Mucosa of descending colon (tissue), 3 donors: ENCODE measurements around the gene OVAAL. TPM values are rescaled to one million over a fixed set of nuclear protein-coding genes. Genes with fewer than 3 reads are reported as not detected.

Experiments
- ATAC-seq: fragments of 200-7000 bp; cut with Tn5 transposase; one replicate; pipeline ENCODE4 v1.9.1; 2020; ENCODE audit warnings: mild to moderate bottlenecking, moderate library complexity
- DNase-seq, 3 donors: peaks; one replicate each; pipeline ENCODE4 v3.0.0-alpha.2; 2020
- H3K36me3 ChIP-seq: fragments of 200-600 bp; one replicate; pipeline ENCODE4 v1.8.0; 2021; ENCODE audit warnings: low read depth, mild to moderate bottlenecking
- H3K4me1 ChIP-seq: fragments of 200-600 bp; one replicate; pipeline ENCODE4 v1.8.0; 2021; ENCODE audit warnings: low read depth, mild to moderate bottlenecking
- H3K4me3 ChIP-seq: fragments of 200-600 bp; one replicate; pipeline ENCODE4 v1.8.0; 2021; ENCODE audit warnings: mild to moderate bottlenecking
- H3K9me3 ChIP-seq: fragments of 200-600 bp; one replicate; pipeline ENCODE4 v1.8.0; 2021; ENCODE audit warnings: mild to moderate bottlenecking
- intact Hi-C, 2 donors: fragments of 100-400 bp; cut with DNase I in 1 of 2; cut with micrococcal nuclease in 1 of 2; formaldehyde crosslinking; loops; one replicate each; pipeline versions ENCODE4 v1.11.0 to v1.11.1; 2022; cut with DNase I, micrococcal nuclease
- total RNA-seq, 3 donors: library from RNA; stranded (reverse); fragmentation: NEBNext Ultra II Directional in 2 of 3; extraction: Animal tissue kit (Norgen Biotek cat#: 25700) in 2 of 3; gene quantifications; one replicate each; pipeline versions ENCODE4 v1.2.1 to v1.2.4, GENCODE V29; 2021 to 2023
- TF ChIP-seq, protein P1 (sequence below): fragments of 200-600 bp; IDR thresholded peaks from one replicate; pipeline ENCODE4 v1.8.0; 2022; ENCODE audit warnings: antibody characterized with exemption, mild to moderate bottlenecking
- donor health status: DM: no; HTN: no; CAD: no; lungs with moderate emphysema.
- donor health status: DM: no; HTN: no; CAD: no.
- donor health status: DM: no; HTN: yes; CAD: no.

Gene OVAAL
- total RNA-seq, 3 donors from 2014 or later = not detected

DNA sequence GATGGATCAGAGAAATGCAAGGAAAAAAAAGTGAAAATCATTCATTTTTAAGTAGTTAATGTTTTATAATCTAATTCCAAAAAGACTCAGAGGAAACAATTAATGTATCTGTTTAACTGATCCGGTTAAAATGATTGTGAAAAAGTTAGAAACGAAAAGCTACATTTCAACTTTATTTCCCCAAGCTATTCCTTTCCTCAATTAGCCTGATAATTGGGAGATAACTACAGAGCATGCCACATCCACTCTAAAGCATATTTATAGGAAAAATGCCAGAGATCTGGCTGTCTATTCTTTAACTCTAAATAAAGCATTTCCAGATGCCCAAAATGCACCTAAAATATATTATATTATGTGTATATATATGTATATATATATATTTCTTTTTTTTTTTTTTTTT, 37.2 kb downstream of the OVAAL start:
- intact Hi-C loops = no loop called here
- TF ChIP-seq, protein P1, sequence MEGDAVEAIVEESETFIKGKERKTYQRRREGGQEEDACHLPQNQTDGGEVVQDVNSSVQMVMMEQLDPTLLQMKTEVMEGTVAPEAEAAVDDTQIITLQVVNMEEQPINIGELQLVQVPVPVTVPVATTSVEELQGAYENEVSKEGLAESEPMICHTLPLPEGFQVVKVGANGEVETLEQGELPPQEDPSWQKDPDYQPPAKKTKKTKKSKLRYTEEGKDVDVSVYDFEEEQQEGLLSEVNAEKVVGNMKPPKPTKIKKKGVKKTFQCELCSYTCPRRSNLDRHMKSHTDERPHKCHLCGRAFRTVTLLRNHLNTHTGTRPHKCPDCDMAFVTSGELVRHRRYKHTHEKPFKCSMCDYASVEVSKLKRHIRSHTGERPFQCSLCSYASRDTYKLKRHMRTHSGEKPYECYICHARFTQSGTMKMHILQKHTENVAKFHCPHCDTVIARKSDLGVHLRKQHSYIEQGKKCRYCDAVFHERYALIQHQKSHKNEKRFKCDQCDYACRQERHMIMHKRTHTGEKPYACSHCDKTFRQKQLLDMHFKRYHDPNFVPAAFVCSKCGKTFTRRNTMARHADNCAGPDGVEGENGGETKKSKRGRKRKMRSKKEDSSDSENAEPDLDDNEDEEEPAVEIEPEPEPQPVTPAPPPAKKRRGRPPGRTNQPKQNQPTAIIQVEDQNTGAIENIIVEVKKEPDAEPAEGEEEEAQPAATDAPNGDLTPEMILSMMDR = no peak
- Histone ChIP-seq H3K36me3 (no peaks in the 10 kb centered on the region), H3K4me1 (no peaks in the 10 kb centered on the region), H3K9me3 (no peaks in the 10 kb centered on the region), H3K4me3 (no peak overlapping the region)
- DNase-seq = no peak
- ATAC-seq = no peak

GRCh38 chr1:180597520-180597919, 38.8 kb downstream of the OVAAL start:
- DNase-seq = no peak
- Histone ChIP-seq H3K36me3 (no peaks in the 10 kb centered on the region), H3K4me3 (no peak overlapping the region), H3K9me3 (no peaks in the 10 kb centered on the region), H3K4me1 (no peaks in the 10 kb centered on the region)
- TF ChIP-seq, protein P1 = no peak
- intact Hi-C loops = no loop called here
- no peak for ATAC-seq

- DNase-seq (peak in 1 of 3 donors; percentile 53), ATAC-seq (peak; percentile 93)
- Histone ChIP-seq H3K4me1 (no peaks in the 10 kb centered on the region), H3K4me3 (no peak overlapping the region), H3K36me3 (no peaks in the 10 kb centered on the region), H3K9me3 (no peaks in the 10 kb centered on the region)
- intact Hi-C loops = no loop called here
- TF ChIP-seq, protein P1 = no peak
These were observed 39.7 kb downstream of the OVAAL start for GRCh38 chr1:180598333-180598974.

- Histone ChIP-seq H3K4me1 (no peaks in the 10 kb centered on the region), H3K4me3 (no peak overlapping the region), H3K9me3 (no peaks in the 10 kb centered on the region), H3K36me3 (no peaks in the 10 kb centered on the region)
- TF ChIP-seq, protein P1 = no peak
- DNase-seq (no peak), ATAC-seq (no peak)
- intact Hi-C loops = no loop called here
These were observed 41.6 kb downstream of the OVAAL start for GRCh38 chr1:180600343-180600742.

DNA sequence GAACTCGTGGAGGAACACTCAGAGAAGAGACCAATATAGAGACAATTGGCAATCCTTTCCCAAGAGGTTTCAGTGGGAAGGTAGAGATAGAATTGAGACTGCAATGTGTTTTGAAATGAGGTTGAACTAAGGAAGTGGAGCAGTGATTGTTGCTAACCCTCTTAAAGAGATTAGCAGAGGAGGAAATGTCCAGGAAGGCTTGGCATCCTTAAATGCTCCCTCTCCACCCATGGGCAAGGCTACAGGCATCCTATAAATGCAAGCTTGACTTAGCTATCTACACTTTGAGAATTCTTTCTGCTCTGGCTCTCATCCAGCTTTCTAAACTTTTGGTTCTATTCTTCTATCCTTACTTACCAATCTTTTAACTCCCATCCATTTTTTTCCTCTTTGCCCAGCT, 42.7 kb downstream of the OVAAL start:
- intact Hi-C loops = no loop called here
- Histone ChIP-seq H3K36me3 (no peaks in the 10 kb centered on the region), H3K4me3 (no peak overlapping the region), H3K9me3 (no peaks in the 10 kb centered on the region), H3K4me1 (no peaks in the 10 kb centered on the region)
- DNase-seq = no peak
- TF ChIP-seq, protein P1 = no peak
- ATAC-seq = peak; percentile 61
